ENCODE data around the gene LEF1.

GRCh38 chr4:108203377-108203776 is 34.6 kb upstream of the LEF1 start:
- no peak for TF ChIP-seq FOSL1 (IDR thresholded peaks at IDR 0.05; ENCODE audit: insufficient read depth, low read depth, low read length)
- TF ChIP-seq SIN3A (conservative IDR thresholded peaks at IDR 0.05 in 1 of 2, IDR thresholded peaks at IDR 0.05 in 1 of 2; ENCODE audit: low read depth in 1 of 2, low read length in 2 of 2), result no peak
- TF ChIP-seq, protein P1, sequence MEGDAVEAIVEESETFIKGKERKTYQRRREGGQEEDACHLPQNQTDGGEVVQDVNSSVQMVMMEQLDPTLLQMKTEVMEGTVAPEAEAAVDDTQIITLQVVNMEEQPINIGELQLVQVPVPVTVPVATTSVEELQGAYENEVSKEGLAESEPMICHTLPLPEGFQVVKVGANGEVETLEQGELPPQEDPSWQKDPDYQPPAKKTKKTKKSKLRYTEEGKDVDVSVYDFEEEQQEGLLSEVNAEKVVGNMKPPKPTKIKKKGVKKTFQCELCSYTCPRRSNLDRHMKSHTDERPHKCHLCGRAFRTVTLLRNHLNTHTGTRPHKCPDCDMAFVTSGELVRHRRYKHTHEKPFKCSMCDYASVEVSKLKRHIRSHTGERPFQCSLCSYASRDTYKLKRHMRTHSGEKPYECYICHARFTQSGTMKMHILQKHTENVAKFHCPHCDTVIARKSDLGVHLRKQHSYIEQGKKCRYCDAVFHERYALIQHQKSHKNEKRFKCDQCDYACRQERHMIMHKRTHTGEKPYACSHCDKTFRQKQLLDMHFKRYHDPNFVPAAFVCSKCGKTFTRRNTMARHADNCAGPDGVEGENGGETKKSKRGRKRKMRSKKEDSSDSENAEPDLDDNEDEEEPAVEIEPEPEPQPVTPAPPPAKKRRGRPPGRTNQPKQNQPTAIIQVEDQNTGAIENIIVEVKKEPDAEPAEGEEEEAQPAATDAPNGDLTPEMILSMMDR (IDR thresholded peaks at IDR 0.05; ENCODE audit: control extremely low read depth in 1 of 3, insufficient read depth in 1 of 3, low read depth in 1 of 3, low read length in 3 of 3), result no peak
- no peak for TF ChIP-seq TAF1 (IDR thresholded peaks at IDR 0.05; ENCODE audit: low read depth, low read length)
- TF ChIP-seq POU5F1 (IDR thresholded peaks at IDR 0.05; ENCODE audit: low read depth, low read length), result no peak
- no peak for TF ChIP-seq JUN (IDR thresholded peaks at IDR 0.05; ENCODE audit: low read depth, low read length)

All from H1 (cell line).